Neuronal stem cell (in vitro differentiated cells): ENCODE results near the gene DBX1.
A peak's percentile ranks its signal among the peaks of the same experiment; 100 is the strongest.

ENCODE experiments used
- DNase-seq: peaks from one replicate; pipeline ENCODE4 v3.0.0-alpha.2; 2013; ENCODE audit warnings: low spot score
- H2AFZ ChIP-seq: one replicate; pipeline ENCODE4 v1.6.1; 2013; ENCODE audit warnings: mild to moderate bottlenecking, low read length, inconsistent platforms
- H2AK5ac ChIP-seq: 2 replicates; pipeline ENCODE4 v1.6.1; 2013; ENCODE audit warnings: low read depth, mild to moderate bottlenecking, inconsistent platforms, low read length, moderate library complexity, mixed read lengths
- H2BK120ac ChIP-seq: 2 replicates; pipeline ENCODE4 v1.6.1; 2013; ENCODE audit warnings: low read depth, mild to moderate bottlenecking, inconsistent platforms, low read length, moderate library complexity, mixed read lengths
- H2BK12ac ChIP-seq: one replicate; pipeline ENCODE4 v1.6.1; 2013; ENCODE audit warnings: low read length, inconsistent platforms
- H2BK15ac ChIP-seq: 2 replicates; pipeline ENCODE4 v1.6.1; 2013; ENCODE audit warnings: mild to moderate bottlenecking, low read length, inconsistent platforms, mixed read lengths
- H2BK5ac ChIP-seq: one replicate; pipeline ENCODE4 v1.6.1; 2013; ENCODE audit warnings: inconsistent platforms, mild to moderate bottlenecking, low read length, moderate library complexity
- H3K14ac ChIP-seq: one replicate; pipeline ENCODE4 v1.6.1; 2013; ENCODE audit warnings: low read length, inconsistent platforms
- H3K18ac ChIP-seq: 2 replicates; pipeline ENCODE4 v1.6.1; 2013; ENCODE audit warnings: low read length, inconsistent platforms
- H3K23ac ChIP-seq: 2 replicates; pipeline ENCODE4 v1.6.1; 2013; ENCODE audit warnings: low read depth, mild to moderate bottlenecking, mixed read lengths, low read length, inconsistent platforms; ENCODE audit not compliant: poor library complexity
- H3K27ac ChIP-seq: replicated peaks from 3 replicates; pipeline ENCODE4 v1.5.1; 2013; ENCODE audit warnings: low read length, inconsistent platforms
- H3K27me3 ChIP-seq, 3 experiments: 2 replicates each; pipeline ENCODE4 v1.6.1; 2013; ENCODE audit warnings: low read length in 3 of 3, mild to moderate bottlenecking in 2 of 3, inconsistent platforms in 1 of 3, low read depth in 1 of 3, mixed read lengths in 1 of 3, moderate library complexity in 1 of 3; ENCODE audit not compliant: control insufficient read depth in 3 of 3, insufficient read depth in 3 of 3
- H3K36me3 ChIP-seq, 2 donors: replicated peaks in 1 of 2; 2 replicates each; pipeline ENCODE4 v1.6.1; 2013; ENCODE audit warnings: low read length in 2 of 2; ENCODE audit not compliant: control insufficient read depth in 2 of 2, insufficient read depth in 2 of 2
- H3K4ac ChIP-seq: 2 replicates; pipeline ENCODE4 v1.6.1; 2013; ENCODE audit warnings: inconsistent platforms, mild to moderate bottlenecking, low read length, moderate library complexity
- H3K4me1 ChIP-seq, 2 donors: 1 replicate in 1 of 2; 2 replicates in 1 of 2; pipeline ENCODE4 v1.6.1; 2013; ENCODE audit warnings: low read length in 2 of 2, low read depth in 1 of 2; ENCODE audit not compliant: control insufficient read depth in 2 of 2, insufficient read depth in 1 of 2
- H3K4me2 ChIP-seq: one replicate; pipeline ENCODE4 v1.6.1; 2013; ENCODE audit warnings: mild to moderate bottlenecking, low read length, inconsistent platforms; ENCODE audit not compliant: insufficient read depth, poor library complexity, severe bottlenecking
- H3K4me3 ChIP-seq, 2 donors: 2 replicates each; pipeline ENCODE4 v1.5.1; 2013; ENCODE audit warnings: low read length in 2 of 2, mild to moderate bottlenecking in 2 of 2, inconsistent platforms in 1 of 2, moderate library complexity in 1 of 2
- H3K79me1 ChIP-seq: one replicate; pipeline ENCODE4 v1.6.1; 2013; ENCODE audit warnings: low read depth, mild to moderate bottlenecking, inconsistent platforms, low read length, moderate library complexity
- H3K9ac ChIP-seq: one replicate; pipeline ENCODE4 v1.6.1; 2013; ENCODE audit warnings: mild to moderate bottlenecking, low read depth, low read length, inconsistent platforms; ENCODE audit not compliant: poor library complexity
- H3K9me3 ChIP-seq, 2 donors: replicated peaks in 1 of 2; 2 replicates each; pipeline versions ENCODE3 to v1.6.1; 2013; ENCODE audit warnings: low read length in 2 of 2, mild to moderate bottlenecking in 2 of 2, inconsistent platforms in 1 of 2, low read depth in 1 of 2, mixed read lengths in 1 of 2, moderate library complexity in 1 of 2; ENCODE audit not compliant: control insufficient read depth in 2 of 2, insufficient read depth in 1 of 2
- H4K8ac ChIP-seq: one replicate; pipeline ENCODE4 v1.6.1; 2013; ENCODE audit warnings: low read depth, mild to moderate bottlenecking, inconsistent platforms, low read length, moderate library complexity
- H4K91ac ChIP-seq: one replicate; pipeline ENCODE4 v1.6.1; 2013; ENCODE audit warnings: low read length, low read depth, mild to moderate bottlenecking, inconsistent platforms; ENCODE audit not compliant: poor library complexity
- WGBS, 2 donors: extraction: QIAGEN DNeasy Blood & Tissue Kit; methylation state at CpG; one replicate each; pipeline ENCODE4 v1.1.7; 2013; ENCODE audit warnings: missing lambda C conversion rate in 2 of 2, mixed read lengths in 1 of 2; ENCODE audit not compliant: insufficient read length in 2 of 2, insufficient replicate concordance in 1 of 2; ENCODE audit errors: extremely low coverage in 2 of 2; 5-methylcytosine and 5-hydroxymethylcytosine counted together

DBX1 gene

GRCh38 chr11:20197881-20198280 is 37.6 kb upstream of the DBX1 start:
- Histone ChIP-seq H3K9me3 (no peaks in the 10 kb centered on the region), H3K79me1 (no peaks in the 10 kb centered on the region), H4K8ac (no peak overlapping the region), H3K4ac (no peak overlapping the region), H4K91ac (no peak overlapping the region), H2AK5ac (no peak overlapping the region), H3K23ac (no peak overlapping the region), H3K9ac (no peak overlapping the region), H2BK12ac (no peak overlapping the region), H3K4me2 (no peak overlapping the region), H3K14ac (no peak overlapping the region), H3K4me1 (peaks cover 0 to 2% of the 10 kb centered on the region in 2 donors), H2AFZ (no peak overlapping the region), H3K4me3 (no peak overlapping the region), H3K36me3 (no peaks in the 10 kb centered on the region), H2BK120ac (no peak overlapping the region), H2BK15ac (no peak overlapping the region), H3K27me3 (peaks cover 0 to 66% (median 1%) of the 10 kb centered on the region in 3 experiments), H3K18ac (no peak overlapping the region), H3K27ac (no peak overlapping the region), H2BK5ac (no peak overlapping the region)
- WGBS, 2 donors, result no CpG with 5 or more reads among the region's 2 CpGs
- DNase-seq, result no peak

DNA sequence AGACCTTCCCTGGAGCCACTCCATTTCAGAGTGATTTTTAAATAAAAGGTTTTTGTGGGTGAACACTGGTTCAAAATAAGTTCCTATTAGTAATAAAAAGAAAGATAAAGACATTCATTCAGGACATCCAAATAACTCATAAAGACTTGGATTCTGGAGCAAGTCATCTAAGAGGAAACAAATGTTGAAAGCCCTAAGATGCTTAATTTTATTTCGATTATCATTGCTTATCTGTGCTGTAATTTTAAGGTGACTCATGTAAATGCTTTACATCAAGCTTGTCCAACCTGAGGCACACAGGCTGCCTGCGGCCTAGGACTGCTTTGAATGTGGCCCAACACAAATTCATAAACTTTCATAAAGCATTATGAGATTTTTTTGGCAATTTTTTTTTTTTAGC is 34.2 kb upstream of the DBX1 start:
- Histone ChIP-seq H3K4me2 (no peak overlapping the region), H3K27me3 (peaks cover 0 to 55% (median 0%) of the 10 kb centered on the region in 3 experiments), H3K36me3 (no peaks in the 10 kb centered on the region), H4K8ac (no peak overlapping the region), H3K79me1 (no peaks in the 10 kb centered on the region), H3K4me3 (no peak overlapping the region), H3K14ac (no peak overlapping the region), H3K18ac (no peak overlapping the region), H4K91ac (no peak overlapping the region), H2AFZ (no peak overlapping the region), H3K27ac (no peak overlapping the region), H3K9ac (no peak overlapping the region), H2BK12ac (no peak overlapping the region), H3K4ac (no peak overlapping the region), H2BK5ac (no peak overlapping the region), H2BK15ac (no peak overlapping the region), H3K4me1 (peaks cover 0 to 12% of the 10 kb centered on the region in 2 donors), H3K23ac (no peak overlapping the region), H2BK120ac (no peak overlapping the region), H2AK5ac (no peak overlapping the region), H3K9me3 (no peaks in the 10 kb centered on the region)
- no CpG with 5 or more reads among the region's 2 CpGs for WGBS, 2 donors
- DNase-seq, result no peak

GRCh38 chr11:20193307-20193706 is 33.0 kb upstream of the DBX1 start:
- Histone ChIP-seq H2BK12ac (no peak overlapping the region), H2BK5ac (no peak overlapping the region), H2AFZ (no peak overlapping the region), H3K14ac (no peak overlapping the region), H3K36me3 (no peaks in the 10 kb centered on the region), H3K23ac (no peak overlapping the region), H3K4me3 (no peak overlapping the region), H3K9ac (no peak overlapping the region), H4K91ac (no peak overlapping the region), H3K4me1 (peaks cover 0 to 14% of the 10 kb centered on the region in 2 donors), H2BK15ac (no peak overlapping the region), H3K9me3 (no peaks in the 10 kb centered on the region), H3K4me2 (no peak overlapping the region), H3K4ac (no peak overlapping the region), H3K18ac (no peak overlapping the region), H2AK5ac (no peak overlapping the region), H3K79me1 (no peaks in the 10 kb centered on the region), H4K8ac (no peak overlapping the region), H3K27me3 (peaks cover 0 to 56% (median 0%) of the 10 kb centered on the region in 3 experiments), H2BK120ac (no peak overlapping the region), H3K27ac (no peak overlapping the region)
- no CpG with 5 or more reads among the region's 3 CpGs for WGBS, 2 donors
- DNase-seq, result no peak

DNA sequence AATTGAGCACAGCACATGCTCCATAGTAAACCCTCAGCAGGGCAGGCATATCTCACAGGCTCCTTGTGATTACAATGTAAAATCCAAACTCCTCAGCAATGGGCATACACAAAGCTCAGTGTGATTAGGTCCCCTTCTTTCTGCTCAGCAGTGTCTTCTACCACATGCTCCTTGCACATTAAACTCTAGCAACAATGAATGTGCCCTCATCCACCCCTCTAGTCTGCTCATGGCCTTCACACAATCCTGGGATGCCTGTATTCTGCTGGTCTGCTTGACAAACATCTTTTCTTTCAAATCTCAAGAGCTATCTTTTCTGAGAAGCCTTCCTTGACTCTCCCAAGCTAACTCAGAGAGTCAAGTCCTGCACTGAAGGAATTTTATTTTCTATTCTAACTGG is 32.4 kb upstream of the DBX1 start:
- Histone ChIP-seq H3K4me3 (no peak overlapping the region), H2BK15ac (no peak overlapping the region), H3K9ac (no peak overlapping the region), H3K36me3 (no peaks in the 10 kb centered on the region), H3K27ac (no peak overlapping the region), H2AK5ac (no peak overlapping the region), H3K14ac (no peak overlapping the region), H3K23ac (no peak overlapping the region), H2AFZ (no peak overlapping the region), H3K18ac (no peak overlapping the region), H2BK5ac (no peak overlapping the region), H4K91ac (no peak overlapping the region), H3K27me3 (peaks cover 0 to 56% (median 0%) of the 10 kb centered on the region in 3 experiments), H2BK12ac (peak overlapping the region; percentile 24), H3K9me3 (no peaks in the 10 kb centered on the region), H3K4me1 (peaks cover 0 to 14% of the 10 kb centered on the region in 2 donors), H2BK120ac (no peak overlapping the region), H3K79me1 (no peaks in the 10 kb centered on the region), H3K4me2 (no peak overlapping the region), H4K8ac (no peak overlapping the region), H3K4ac (no peak overlapping the region)
- DNase-seq, result no peak
